Subcutaneous adipose tissue (tissue), 4 donors: ENCODE measurements around the gene TMEM121. TPM values are rescaled to one million over a fixed set of nuclear protein-coding genes. Genes with fewer than 3 reads are reported as not detected.

Experiments
- total RNA-seq, 4 donors: library from RNA; depleted of rRNA; stranded (reverse); fragments of >200 nt; gene quantifications; one replicate each; pipeline ENCODE4 v1.1.0, GENCODE V29; 2016
- TF ChIP-seq, protein P1 (sequence below): fragments of 450-650 bp; IDR thresholded peaks from one replicate; pipeline ENCODE4 v1.5.1; 2016; ENCODE audit warnings: low read depth, mild to moderate bottlenecking, control low read depth, antibody characterized with exemption, moderate library complexity

The TMEM121 gene
- total RNA-seq, 4 donors from 2014 or later = 1.3 to 3.6 (median 2.0) TPM

- TF ChIP-seq, protein P1, sequence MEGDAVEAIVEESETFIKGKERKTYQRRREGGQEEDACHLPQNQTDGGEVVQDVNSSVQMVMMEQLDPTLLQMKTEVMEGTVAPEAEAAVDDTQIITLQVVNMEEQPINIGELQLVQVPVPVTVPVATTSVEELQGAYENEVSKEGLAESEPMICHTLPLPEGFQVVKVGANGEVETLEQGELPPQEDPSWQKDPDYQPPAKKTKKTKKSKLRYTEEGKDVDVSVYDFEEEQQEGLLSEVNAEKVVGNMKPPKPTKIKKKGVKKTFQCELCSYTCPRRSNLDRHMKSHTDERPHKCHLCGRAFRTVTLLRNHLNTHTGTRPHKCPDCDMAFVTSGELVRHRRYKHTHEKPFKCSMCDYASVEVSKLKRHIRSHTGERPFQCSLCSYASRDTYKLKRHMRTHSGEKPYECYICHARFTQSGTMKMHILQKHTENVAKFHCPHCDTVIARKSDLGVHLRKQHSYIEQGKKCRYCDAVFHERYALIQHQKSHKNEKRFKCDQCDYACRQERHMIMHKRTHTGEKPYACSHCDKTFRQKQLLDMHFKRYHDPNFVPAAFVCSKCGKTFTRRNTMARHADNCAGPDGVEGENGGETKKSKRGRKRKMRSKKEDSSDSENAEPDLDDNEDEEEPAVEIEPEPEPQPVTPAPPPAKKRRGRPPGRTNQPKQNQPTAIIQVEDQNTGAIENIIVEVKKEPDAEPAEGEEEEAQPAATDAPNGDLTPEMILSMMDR = no peak
Measured at GRCh38 chr14:105540811-105541210, 14.4 kb downstream of the TMEM121 start.

- TF ChIP-seq, protein P1 = no peak
Measured at GRCh38 chr14:105541218-105541875, 15.0 kb downstream of the TMEM121 start.

DNA sequence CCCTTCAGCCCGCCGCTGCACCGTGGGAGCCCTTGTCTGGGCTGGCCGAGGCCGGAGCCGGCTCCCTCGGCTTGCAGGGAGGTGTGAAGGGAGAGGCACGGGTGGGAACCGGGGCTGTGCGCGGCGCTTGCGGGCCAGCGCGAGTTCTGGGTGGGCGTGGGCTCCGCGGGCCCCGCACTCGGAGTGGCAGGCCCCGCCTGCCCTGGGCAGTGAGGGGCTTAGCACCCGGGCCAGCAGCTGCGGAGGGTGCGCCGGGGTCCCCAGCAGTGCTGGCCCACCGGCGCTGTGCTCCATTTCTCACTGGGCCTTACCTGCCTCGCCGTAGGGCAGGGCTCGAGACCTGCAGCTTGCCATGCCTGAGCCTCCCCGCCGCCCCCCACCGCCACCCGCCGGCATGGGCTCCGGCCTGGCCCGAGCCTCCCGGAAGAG, 21.4 kb downstream of the TMEM121 start:
- TF ChIP-seq, protein P1 = no peak

GRCh38 chr14:105549481-105549880, 23.1 kb downstream of the TMEM121 start:
- TF ChIP-seq, protein P1 = no peak

GRCh38 chr14:105554022-105554421, 27.6 kb downstream of the TMEM121 start:
- TF ChIP-seq, protein P1 = no peak

- TF ChIP-seq, protein P1 = no peak
Measured at GRCh38 chr14:105554523-105554922, 28.1 kb downstream of the TMEM121 start.

DNA sequence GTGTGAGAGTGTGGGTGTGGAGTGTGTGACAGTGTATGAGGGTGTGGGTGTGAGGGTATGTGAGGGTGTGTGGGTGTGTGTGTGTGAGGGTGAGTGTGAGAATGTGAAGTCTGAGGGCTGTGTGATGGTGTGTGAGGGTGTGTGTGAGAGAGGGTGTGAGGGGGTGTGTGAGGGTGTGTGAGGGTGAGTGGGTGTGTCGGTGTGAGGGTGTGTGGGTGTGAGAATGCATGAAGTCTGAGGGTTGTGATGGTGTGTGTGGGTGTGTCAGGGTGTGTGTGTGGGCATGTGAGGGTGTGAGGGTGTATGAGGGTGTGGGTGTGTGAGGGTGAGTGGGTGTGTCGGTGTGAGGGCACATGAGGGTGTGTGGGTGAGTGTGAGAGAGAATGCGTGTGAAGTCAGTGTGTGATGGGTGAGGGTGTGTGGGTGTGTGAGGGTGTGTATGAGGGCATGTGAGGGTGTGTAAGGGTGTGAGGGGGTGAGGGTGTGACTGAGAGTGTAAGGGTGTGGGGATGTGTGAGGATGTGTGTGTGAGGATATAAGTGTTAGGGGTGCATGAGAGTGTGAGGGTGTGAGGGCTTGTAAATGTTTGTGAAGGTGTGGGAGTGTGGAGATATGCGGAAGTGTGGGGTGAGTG, 36.4 kb downstream of the TMEM121 start:
- TF ChIP-seq, protein P1 = no peak
